HG03354 (cell line): ENCODE data around the gene PROK2.
A peak's percentile ranks its signal among the peaks of the same experiment; 100 is the strongest.

Source experiments
- ATAC-seq: cut with Tn5 transposase; IDR thresholded peaks from one replicate; pipeline ENCODE4 v1.9.1; 2021; ENCODE audit warnings: mild to moderate bottlenecking; ENCODE audit not compliant: unreplicated experiment, poor library complexity, severe bottlenecking

PROK2 gene

GRCh38 chr3:71752831-71753700, 31.9 kb downstream of the PROK2 start:
- no peak for ATAC-seq

- ATAC-seq: no peak
Measured at GRCh38 chr3:71751602-71752001, 33.3 kb downstream of the PROK2 start.

DNA sequence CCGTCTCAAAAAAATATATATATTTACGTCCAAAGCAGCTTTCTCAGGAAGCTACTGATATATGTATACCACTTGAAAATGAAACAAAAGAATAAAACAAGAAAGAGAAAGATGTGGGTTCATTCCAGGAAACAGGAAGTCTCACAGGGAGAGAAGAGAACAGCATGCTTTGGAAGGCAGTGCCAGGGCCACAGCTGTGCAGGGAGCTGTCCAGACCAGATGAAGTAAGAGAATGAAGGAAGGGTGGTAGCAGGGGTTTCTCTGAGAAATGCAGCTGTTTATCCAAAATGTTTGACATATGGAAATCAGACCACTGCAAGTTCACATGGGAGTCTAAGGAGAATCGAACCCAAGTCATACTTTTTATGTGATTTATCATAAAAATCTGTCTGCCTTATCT, 40.2 kb downstream of the PROK2 start:
- no peak for ATAC-seq

- no peak for ATAC-seq
Measured at GRCh38 chr3:71742621-71743020, 42.3 kb downstream of the PROK2 start.

GRCh38 chr3:71734881-71735280, 50.1 kb downstream of the PROK2 start:
- ATAC-seq: no peak

GRCh38 chr3:71733319-71733718, 51.6 kb downstream of the PROK2 start:
- no peak for ATAC-seq

DNA sequence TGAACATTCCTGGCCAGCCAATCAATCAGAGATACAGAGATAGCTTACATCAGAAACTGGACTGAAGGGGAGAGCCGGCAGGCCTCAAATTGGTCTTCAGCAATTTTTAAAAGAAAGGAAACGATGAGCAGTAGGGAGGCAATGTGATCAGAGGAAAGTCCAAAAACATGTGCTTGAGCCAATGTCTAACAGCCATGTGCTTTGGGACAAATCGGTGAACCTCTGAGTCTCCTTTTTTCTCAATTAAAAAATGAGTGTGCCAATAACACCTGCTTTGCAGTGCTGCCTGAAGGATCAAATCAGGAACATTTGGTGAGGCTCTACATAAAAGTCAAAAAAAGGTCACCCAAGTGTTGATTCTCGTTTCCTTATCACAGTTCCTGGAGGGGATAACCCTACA, 52.3 kb downstream of the PROK2 start:
- no peak for ATAC-seq

GRCh38 chr3:71728632-71729342, 56.2 kb downstream of the PROK2 start:
- ATAC-seq: no peak

DNA sequence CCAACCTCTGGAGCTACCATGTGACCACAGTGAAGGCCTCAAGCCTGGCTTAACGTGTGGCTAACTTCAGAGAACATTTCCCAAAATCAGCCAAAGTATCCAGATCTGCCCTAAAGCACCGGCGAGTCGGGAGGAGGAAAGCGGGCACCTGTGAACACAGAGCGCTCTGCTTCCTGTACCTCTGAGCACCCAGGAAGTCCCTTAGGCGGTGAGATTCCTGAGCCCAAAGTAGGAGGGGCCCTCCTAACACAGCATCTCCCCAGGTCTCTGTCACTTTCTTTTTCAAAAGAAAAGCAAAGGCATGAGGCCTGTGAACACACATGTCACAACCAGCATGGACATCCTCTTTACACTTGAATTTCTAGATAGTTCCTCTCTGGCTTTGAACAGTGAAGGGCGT, 58.8 kb downstream of the PROK2 start:
- ATAC-seq: no peak

GRCh38 chr3:71725271-71725991, 59.5 kb downstream of the PROK2 start, which contains the start of gene EIF4E3:
EIF4E3 (minus strand) TSS chr3:71725402; CDS start chr3:71725367, 35 bp downstream.
- ATAC-seq: peak; percentile 49

- peak; percentile 43 for ATAC-seq
Measured at GRCh38 chr3:71724584-71725270, 60.2 kb downstream of the PROK2 start.

GRCh38 chr3:71724171-71724453, 60.8 kb downstream of the PROK2 start:
- ATAC-seq: no peak

DNA sequence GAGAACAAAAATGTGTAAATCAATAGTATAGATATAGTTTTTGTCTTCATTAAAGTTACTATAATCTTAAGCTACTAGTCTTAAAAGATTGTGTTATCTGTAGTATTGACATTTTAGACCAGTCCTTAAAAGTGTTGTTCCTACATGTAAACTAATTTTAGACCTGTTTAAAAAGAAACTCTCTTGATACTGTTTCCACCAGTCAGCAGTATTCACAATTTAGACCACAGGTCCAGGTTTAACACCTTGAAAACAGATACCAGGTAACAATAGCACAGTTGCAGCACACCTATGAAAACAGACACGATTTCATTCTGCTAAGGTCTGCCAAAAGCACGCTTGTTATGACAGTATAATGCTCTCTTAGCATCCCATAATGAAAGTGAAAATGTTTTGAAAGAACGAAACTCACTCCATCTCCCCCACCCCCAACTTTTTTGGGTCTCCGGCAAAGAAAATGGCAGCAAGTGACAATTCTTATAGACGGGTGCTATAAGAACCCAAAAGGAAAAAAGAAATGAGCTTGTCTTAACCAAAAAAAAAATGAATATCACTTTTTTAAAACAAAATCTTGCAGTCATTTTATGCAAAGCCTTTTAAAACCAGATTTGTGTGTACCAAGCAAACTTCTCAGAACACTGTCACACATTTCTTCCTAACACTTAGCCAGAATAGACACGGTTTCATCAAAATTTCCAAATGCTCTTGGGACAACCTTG, 61.3 kb downstream of the PROK2 start:
- ATAC-seq: peak; percentile 57

- no peak for ATAC-seq
Measured at GRCh38 chr3:71722693-71723092, 62.3 kb downstream of the PROK2 start.
